Skeletal muscle satellite cell (primary cell): ENCODE results near the gene MTRF1.

Experiments
- H3K27me3 ChIP-seq: 2 replicates; pipeline ENCODE4 v1.7.0; 2013; ENCODE audit warnings: low read length; ENCODE audit not compliant: control insufficient read depth, insufficient read depth
- H3K36me3 ChIP-seq: 2 replicates; pipeline ENCODE4 v1.7.0; 2013; ENCODE audit warnings: mild to moderate bottlenecking, control low read depth, low read length; ENCODE audit not compliant: insufficient read depth
- H3K4me1 ChIP-seq: 2 replicates; pipeline ENCODE4 v1.7.0; 2013; ENCODE audit warnings: low read length; ENCODE audit not compliant: control insufficient read depth, insufficient read depth
- H3K4me2 ChIP-seq: 2 replicates; pipeline ENCODE4 v1.7.0; 2013; ENCODE audit warnings: mild to moderate bottlenecking, low read length
- H3K4me3 ChIP-seq: 2 replicates; pipeline ENCODE4 v1.7.0; 2013; ENCODE audit warnings: low read length
- H3K9ac ChIP-seq: 2 replicates; pipeline ENCODE4 v1.7.0; 2013; ENCODE audit warnings: mild to moderate bottlenecking, low read depth, low read length, moderate library complexity
- H3K9me3 ChIP-seq: replicated peaks from 2 replicates; pipeline ENCODE4 v1.7.0; 2013; ENCODE audit warnings: mild to moderate bottlenecking, control low read depth, low read length

MTRF1 gene

GRCh38 chr13:41244556-41244955 is 18.8 kb downstream of the MTRF1 start:
- no peaks in the 10 kb centered on the region for H3K9me3 ChIP-seq
- no peak overlapping the region for H3K4me2 ChIP-seq
- no peaks in the 10 kb centered on the region for H3K27me3 ChIP-seq
- no peak overlapping the region for H3K9ac ChIP-seq
- H3K4me3 ChIP-seq, result no peak overlapping the region
- H3K36me3 ChIP-seq, result peaks cover 4% of the 10 kb centered on the region
- peaks cover 13% of the 10 kb centered on the region for H3K4me1 ChIP-seq

- Histone ChIP-seq H3K9me3 (no peaks in the 10 kb centered on the region), H3K4me1 (peaks cover 13% of the 10 kb centered on the region), H3K4me2 (peak overlapping the region; percentile 33), H3K36me3 (no peaks in the 10 kb centered on the region), H3K9ac (no peak overlapping the region), H3K27me3 (no peaks in the 10 kb centered on the region), H3K4me3 (no peak overlapping the region)
Observed at GRCh38 chr13:41241626-41242025, 21.8 kb downstream of the MTRF1 start.

GRCh38 chr13:41236369-41236768 is 27.0 kb downstream of the MTRF1 start:
- Histone ChIP-seq H3K4me1 (no peaks in the 10 kb centered on the region), H3K4me3 (no peak overlapping the region), H3K4me2 (no peak overlapping the region), H3K9me3 (no peaks in the 10 kb centered on the region), H3K9ac (no peak overlapping the region), H3K27me3 (no peaks in the 10 kb centered on the region), H3K36me3 (peaks cover 3% of the 10 kb centered on the region)

- H3K9me3 ChIP-seq, result no peaks in the 10 kb centered on the region
- H3K9ac ChIP-seq, result no peak overlapping the region
- H3K4me1 ChIP-seq, result no peaks in the 10 kb centered on the region
- no peaks in the 10 kb centered on the region for H3K27me3 ChIP-seq
- no peak overlapping the region for H3K4me3 ChIP-seq
- H3K4me2 ChIP-seq, result no peak overlapping the region
- peaks cover 9% of the 10 kb centered on the region for H3K36me3 ChIP-seq
Observed at GRCh38 chr13:41232578-41233480, 30.5 kb downstream of the MTRF1 start.

GRCh38 chr13:41231786-41232185 is 31.6 kb downstream of the MTRF1 start:
- Histone ChIP-seq H3K4me3 (no peak overlapping the region), H3K9me3 (no peaks in the 10 kb centered on the region), H3K36me3 (peaks cover 9% of the 10 kb centered on the region), H3K4me2 (no peak overlapping the region), H3K4me1 (no peaks in the 10 kb centered on the region), H3K27me3 (no peaks in the 10 kb centered on the region), H3K9ac (no peak overlapping the region)

GRCh38 chr13:41231025-41231677 is 32.2 kb downstream of the MTRF1 start:
- Histone ChIP-seq H3K4me2 (no peak overlapping the region), H3K4me1 (no peaks in the 10 kb centered on the region), H3K27me3 (no peaks in the 10 kb centered on the region), H3K9ac (no peak overlapping the region), H3K4me3 (no peak overlapping the region), H3K9me3 (no peaks in the 10 kb centered on the region), H3K36me3 (peaks cover 9% of the 10 kb centered on the region)

- Histone ChIP-seq H3K4me2 (no peak overlapping the region), H3K27me3 (no peaks in the 10 kb centered on the region), H3K36me3 (peaks cover 9% of the 10 kb centered on the region), H3K4me3 (no peak overlapping the region), H3K9ac (no peak overlapping the region), H3K4me1 (peaks cover 5% of the 10 kb centered on the region), H3K9me3 (no peaks in the 10 kb centered on the region)
Observed at GRCh38 chr13:41229356-41229755, 34.0 kb downstream of the MTRF1 start.

GRCh38 chr13:41224113-41225110 is 39.0 kb downstream of the MTRF1 start:
- Histone ChIP-seq H3K4me1 (peaks cover 16% of the 10 kb centered on the region), H3K4me2 (peak overlapping the region; percentile 53), H3K4me3 (peak overlapping the region; percentile 18), H3K9me3 (no peaks in the 10 kb centered on the region), H3K27me3 (no peaks in the 10 kb centered on the region), H3K36me3 (peaks cover 2% of the 10 kb centered on the region), H3K9ac (peak overlapping the region; percentile 13)

- H3K9me3 ChIP-seq, result no peaks in the 10 kb centered on the region
- no peaks in the 10 kb centered on the region for H3K27me3 ChIP-seq
- no peak overlapping the region for H3K4me3 ChIP-seq
- no peak overlapping the region for H3K9ac ChIP-seq
- peaks cover 18% of the 10 kb centered on the region for H3K4me1 ChIP-seq
- H3K4me2 ChIP-seq, result no peak overlapping the region
- no peaks in the 10 kb centered on the region for H3K36me3 ChIP-seq
Observed at GRCh38 chr13:41222259-41222852, 41.0 kb downstream of the MTRF1 start.

- no peak overlapping the region for H3K4me2 ChIP-seq
- H3K4me1 ChIP-seq, result peaks cover 30% of the 10 kb centered on the region
- H3K4me3 ChIP-seq, result no peak overlapping the region
- H3K9me3 ChIP-seq, result no peaks in the 10 kb centered on the region
- no peaks in the 10 kb centered on the region for H3K27me3 ChIP-seq
- H3K9ac ChIP-seq, result no peak overlapping the region
- H3K36me3 ChIP-seq, result no peaks in the 10 kb centered on the region
Observed at GRCh38 chr13:41220401-41220800, 43.0 kb downstream of the MTRF1 start.

- no peak overlapping the region for H3K4me3 ChIP-seq
- H3K4me1 ChIP-seq, result peaks cover 16% of the 10 kb centered on the region
- H3K9ac ChIP-seq, result no peak overlapping the region
- no peaks in the 10 kb centered on the region for H3K27me3 ChIP-seq
- H3K36me3 ChIP-seq, result no peaks in the 10 kb centered on the region
- peak overlapping the region; percentile 52 for H3K4me2 ChIP-seq
- no peaks in the 10 kb centered on the region for H3K9me3 ChIP-seq
Observed at GRCh38 chr13:41216160-41216559, 47.2 kb downstream of the MTRF1 start.
